ENCODE results near the gene MRM3.
"Not testable (repeated sequence)": the region's sequence is repeated elsewhere in the genome, so short reads cannot be mapped to it uniquely, and the experiment has no call there.

Gene MRM3

GRCh38 chr17:830381-830780 is 48.2 kb downstream of the MRM3 start:
- no peak overlapping the region for H3K4me3 ChIP-seq (replicated peaks; ENCODE audit: low read depth, low read length)
- DNase-seq (ENCODE audit: extremely low read depth, low read depth) = no peak
- TF ChIP-seq, protein P1, sequence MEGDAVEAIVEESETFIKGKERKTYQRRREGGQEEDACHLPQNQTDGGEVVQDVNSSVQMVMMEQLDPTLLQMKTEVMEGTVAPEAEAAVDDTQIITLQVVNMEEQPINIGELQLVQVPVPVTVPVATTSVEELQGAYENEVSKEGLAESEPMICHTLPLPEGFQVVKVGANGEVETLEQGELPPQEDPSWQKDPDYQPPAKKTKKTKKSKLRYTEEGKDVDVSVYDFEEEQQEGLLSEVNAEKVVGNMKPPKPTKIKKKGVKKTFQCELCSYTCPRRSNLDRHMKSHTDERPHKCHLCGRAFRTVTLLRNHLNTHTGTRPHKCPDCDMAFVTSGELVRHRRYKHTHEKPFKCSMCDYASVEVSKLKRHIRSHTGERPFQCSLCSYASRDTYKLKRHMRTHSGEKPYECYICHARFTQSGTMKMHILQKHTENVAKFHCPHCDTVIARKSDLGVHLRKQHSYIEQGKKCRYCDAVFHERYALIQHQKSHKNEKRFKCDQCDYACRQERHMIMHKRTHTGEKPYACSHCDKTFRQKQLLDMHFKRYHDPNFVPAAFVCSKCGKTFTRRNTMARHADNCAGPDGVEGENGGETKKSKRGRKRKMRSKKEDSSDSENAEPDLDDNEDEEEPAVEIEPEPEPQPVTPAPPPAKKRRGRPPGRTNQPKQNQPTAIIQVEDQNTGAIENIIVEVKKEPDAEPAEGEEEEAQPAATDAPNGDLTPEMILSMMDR (IDR thresholded peaks at IDR 0.05; ENCODE audit: low read depth, low read length, missing control alignments) = no peak

DNA sequence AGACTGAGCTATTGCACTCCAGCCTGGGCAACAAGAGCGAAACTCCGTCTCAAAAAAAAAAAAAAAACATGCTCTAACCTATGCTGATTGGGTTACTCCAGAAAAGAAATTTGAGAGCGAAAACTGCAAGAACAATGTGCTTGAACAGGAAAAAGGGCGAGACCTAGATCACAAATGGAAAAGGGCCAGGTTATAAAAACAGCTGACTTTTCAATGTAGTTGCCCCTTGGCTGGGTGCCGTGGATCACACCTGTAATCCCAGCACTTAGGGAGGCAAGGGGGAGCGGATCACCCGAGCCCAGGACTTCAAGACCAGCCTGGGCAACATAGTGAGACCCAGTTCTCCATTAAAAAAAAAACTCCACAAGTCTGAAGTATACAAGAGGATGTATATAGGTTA is 48.8 kb downstream of the MRM3 start:
- TF ChIP-seq, protein P1 (IDR thresholded peaks at IDR 0.05; ENCODE audit: low read depth, low read length, missing control alignments) = no peak
- no peak overlapping the region for H3K4me3 ChIP-seq (replicated peaks; ENCODE audit: low read depth, low read length)
- DNase-seq (ENCODE audit: extremely low read depth, low read depth) = no peak

DNA sequence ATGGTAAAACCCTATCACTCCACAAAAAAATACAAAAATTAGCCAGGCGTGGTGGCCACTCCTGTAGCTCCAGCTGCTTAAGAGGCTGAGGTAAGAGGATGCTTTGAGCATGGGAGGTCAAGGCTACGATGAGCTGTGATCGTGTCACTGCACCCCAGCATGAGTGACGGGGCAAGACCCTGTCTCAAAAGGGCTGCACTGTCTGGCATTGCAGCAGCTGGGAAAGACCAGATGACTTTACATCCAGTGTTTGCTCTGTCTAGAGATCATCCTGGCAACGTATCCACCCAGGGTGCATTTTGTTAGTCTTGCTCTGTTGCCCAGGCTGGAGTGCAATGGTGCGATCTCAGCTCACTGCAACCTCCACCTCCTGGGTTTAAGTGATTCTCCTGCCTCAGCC is 52.0 kb downstream of the MRM3 start:
- no peak for DNase-seq (ENCODE audit: extremely low read depth, low read depth)
- no peak overlapping the region for H3K4me3 ChIP-seq (replicated peaks; ENCODE audit: low read depth, low read length)
- TF ChIP-seq, protein P1 (IDR thresholded peaks at IDR 0.05; ENCODE audit: low read depth, low read length, missing control alignments) = no peak

DNA sequence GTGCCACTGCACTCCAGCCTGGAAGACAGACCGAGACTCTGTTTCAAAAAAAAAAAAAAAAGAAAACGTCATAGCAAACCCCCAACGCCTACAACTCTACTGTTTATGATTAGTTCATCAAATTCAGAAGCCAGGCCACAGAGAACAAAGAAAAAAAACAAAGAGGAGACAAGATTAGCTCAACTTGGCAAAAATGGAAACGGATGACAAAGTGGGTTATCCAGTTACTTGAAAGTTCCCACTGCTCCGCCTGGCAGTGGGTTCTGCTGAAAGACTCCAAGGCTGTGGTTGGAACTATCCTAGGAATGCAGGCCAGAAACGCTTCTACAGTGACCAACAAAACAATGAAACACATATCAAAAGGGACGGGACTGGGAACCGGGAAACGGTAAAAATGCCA is 53.1 kb downstream of the MRM3 start:
- peak; percentile 84 for DNase-seq (ENCODE audit: extremely low read depth, low read depth)
- TF ChIP-seq, protein P1 (IDR thresholded peaks at IDR 0.05; ENCODE audit: low read depth, low read length, missing control alignments) = no peak
- H3K4me3 ChIP-seq (replicated peaks; ENCODE audit: low read depth, low read length) = no peak overlapping the region

DNA sequence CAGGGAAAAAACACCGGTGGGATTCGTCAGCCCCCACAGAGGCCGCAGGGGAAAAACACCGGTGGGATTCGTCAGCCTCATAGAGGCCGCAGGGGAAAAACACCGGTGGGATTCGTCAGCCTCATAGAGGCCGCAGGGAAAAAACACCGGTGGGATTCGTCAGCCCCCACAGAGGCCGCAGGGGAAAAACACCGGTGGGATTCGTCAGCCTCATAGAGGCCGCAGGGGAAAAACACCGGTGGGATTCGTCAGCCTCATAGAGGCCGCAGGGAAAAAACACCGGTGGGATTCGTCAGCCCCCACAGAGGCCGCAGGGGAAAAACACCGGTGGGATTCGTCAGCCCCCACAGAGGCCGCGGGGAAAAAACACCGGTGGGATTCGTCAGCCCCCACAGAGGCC is 53.6 kb downstream of the MRM3 start:
- DNase-seq (ENCODE audit: extremely low read depth, low read depth); H3K4me3 ChIP-seq (replicated peaks; ENCODE audit: low read depth, low read length): not testable (repeated sequence)

DNA sequence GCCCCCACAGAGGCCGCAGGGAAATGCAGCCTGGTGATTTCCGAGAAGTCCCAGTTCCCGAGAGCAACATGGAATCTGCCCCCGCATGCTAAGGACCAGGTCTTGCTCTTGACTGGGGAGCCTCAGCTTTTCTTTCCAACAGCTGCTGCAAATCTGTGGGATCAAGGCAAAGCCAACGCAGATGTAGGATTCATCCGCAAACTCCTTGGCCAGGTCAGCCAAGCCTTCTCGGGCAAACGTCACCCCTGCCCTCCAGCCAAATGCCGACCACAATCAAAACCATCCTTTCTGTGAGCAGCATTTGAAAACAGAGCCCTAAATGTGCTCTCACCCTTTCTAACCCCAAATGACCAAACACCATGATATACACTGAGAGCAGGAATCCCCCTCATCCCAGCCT is 54.0 kb downstream of the MRM3 start:
- TF ChIP-seq, protein P1 (IDR thresholded peaks at IDR 0.05; ENCODE audit: low read depth, low read length, missing control alignments) = no peak
- peak; percentile 84 for DNase-seq (ENCODE audit: extremely low read depth, low read depth)
- no peak overlapping the region for H3K4me3 ChIP-seq (replicated peaks; ENCODE audit: low read depth, low read length)

GRCh38 chr17:838486-838885 is 56.3 kb downstream of the MRM3 start:
- DNase-seq (ENCODE audit: extremely low read depth, low read depth) = no peak
- TF ChIP-seq, protein P1 (IDR thresholded peaks at IDR 0.05; ENCODE audit: low read depth, low read length, missing control alignments) = no peak
- no peak overlapping the region for H3K4me3 ChIP-seq (replicated peaks; ENCODE audit: low read depth, low read length)

Data from HFF-Myc (cell line).